HepG2 (cell line): Measurements from ENCODE around the gene SNU13. TPM values are rescaled to one million over a fixed set of nuclear protein-coding genes. Genes with fewer than 3 reads are reported as not detected.

ENCODE experiments used
- NR2C2 ChIP-seq: sonication (generic); formaldehyde crosslinking; IDR thresholded peaks from 2 replicates; pipeline ENCODE4 v1.4.0; 2020; ENCODE audit warnings: missing genetic modification reagents, mild to moderate bottlenecking, moderate library complexity, borderline replicate concordance
- ZEB1 ChIP-seq: IDR thresholded peaks from 2 replicates; pipeline ENCODE4 v1.6.1; 2012; ENCODE audit warnings: mild to moderate bottlenecking, low read depth, inconsistent platforms; ENCODE audit not compliant: insufficient replicate concordance
- ZNF274 ChIP-seq: sonication (generic); formaldehyde crosslinking; IDR thresholded peaks from 2 replicates; pipeline ENCODE4 v1.5.1; 2020; ENCODE audit warnings: mild to moderate bottlenecking, missing genetic modification reagents
- ZNF747 ChIP-seq: sonication (generic); formaldehyde crosslinking; IDR thresholded peaks from 2 replicates; pipeline ENCODE4 v1.8.1; 2023; ENCODE audit warnings: missing genetic modification reagents, mild to moderate bottlenecking, borderline replicate concordance
- polyA plus RNA-seq, 8 experiments: library from polyadenylated mRNA; depleted of rRNA in 3 of 8; stranded (reverse) in 7 of 8; unstranded in 1 of 8; fragments of >200 nt; fragmentation: Illumina TruSeq in 4 of 8; extraction: Trizol in 4 of 8; gene quantifications; 2 replicates each; pipeline versions ENCODE4 v1.2.1 to v1.2.3, GENCODE V29; 2011 to 2016; ENCODE audit warnings: low read depth in 4 of 8, missing spikeins in 1 of 8, mixed read lengths in 1 of 8; ENCODE audit not compliant: insufficient read depth in 1 of 8
- total RNA-seq, 5 experiments: library from RNA; depleted of rRNA; stranded (reverse); fragments of >200 nt; fragmentation: Illumina TruSeq; extraction: Trizol; gene quantifications; 2 replicates each; pipeline ENCODE4 v1.2.3, GENCODE V29; 2016; ENCODE audit warnings: low read depth in 1 of 5
- TF ChIP-seq, protein P1 (sequence below): sonication (generic); formaldehyde crosslinking; IDR thresholded peaks from 2 replicates; pipeline ENCODE4 v1.4.0; 2020; ENCODE audit warnings: missing genetic modification reagents, borderline replicate concordance
- TF ChIP-seq, protein P2 (sequence below): sonication (generic); formaldehyde crosslinking; IDR thresholded peaks from 2 replicates; pipeline ENCODE4 v1.4.0; 2020; ENCODE audit warnings: missing genetic modification reagents, mild to moderate bottlenecking, borderline replicate concordance

SNU13 gene
- total and polyA plus RNA-seq, 2 of the 13 experiments (the other 11 are each of a cell fraction or from before 2014, with no cell fraction given): 203 to 287 TPM

DNA sequence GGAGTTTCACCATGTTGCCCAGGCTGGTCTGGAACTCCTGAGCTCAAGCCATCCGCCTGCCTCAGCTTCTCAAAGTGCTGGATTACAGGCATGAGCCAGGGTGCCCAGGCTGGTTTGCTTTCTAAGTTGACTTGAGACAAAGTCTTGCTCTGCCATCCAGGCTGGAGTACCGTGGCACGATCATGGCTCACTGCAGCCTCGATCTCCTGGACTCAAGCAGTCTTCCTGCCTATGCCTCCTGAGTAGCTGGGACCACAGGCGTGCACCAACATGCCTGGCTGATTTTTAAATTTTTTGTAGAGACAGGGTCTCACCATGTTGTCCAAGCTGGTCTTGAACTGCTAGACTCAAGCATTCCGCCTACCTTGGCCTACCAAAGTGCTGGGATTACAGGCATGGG is 31.0 kb downstream of the SNU13 start (continued):
- TF ChIP-seq, protein P1, sequence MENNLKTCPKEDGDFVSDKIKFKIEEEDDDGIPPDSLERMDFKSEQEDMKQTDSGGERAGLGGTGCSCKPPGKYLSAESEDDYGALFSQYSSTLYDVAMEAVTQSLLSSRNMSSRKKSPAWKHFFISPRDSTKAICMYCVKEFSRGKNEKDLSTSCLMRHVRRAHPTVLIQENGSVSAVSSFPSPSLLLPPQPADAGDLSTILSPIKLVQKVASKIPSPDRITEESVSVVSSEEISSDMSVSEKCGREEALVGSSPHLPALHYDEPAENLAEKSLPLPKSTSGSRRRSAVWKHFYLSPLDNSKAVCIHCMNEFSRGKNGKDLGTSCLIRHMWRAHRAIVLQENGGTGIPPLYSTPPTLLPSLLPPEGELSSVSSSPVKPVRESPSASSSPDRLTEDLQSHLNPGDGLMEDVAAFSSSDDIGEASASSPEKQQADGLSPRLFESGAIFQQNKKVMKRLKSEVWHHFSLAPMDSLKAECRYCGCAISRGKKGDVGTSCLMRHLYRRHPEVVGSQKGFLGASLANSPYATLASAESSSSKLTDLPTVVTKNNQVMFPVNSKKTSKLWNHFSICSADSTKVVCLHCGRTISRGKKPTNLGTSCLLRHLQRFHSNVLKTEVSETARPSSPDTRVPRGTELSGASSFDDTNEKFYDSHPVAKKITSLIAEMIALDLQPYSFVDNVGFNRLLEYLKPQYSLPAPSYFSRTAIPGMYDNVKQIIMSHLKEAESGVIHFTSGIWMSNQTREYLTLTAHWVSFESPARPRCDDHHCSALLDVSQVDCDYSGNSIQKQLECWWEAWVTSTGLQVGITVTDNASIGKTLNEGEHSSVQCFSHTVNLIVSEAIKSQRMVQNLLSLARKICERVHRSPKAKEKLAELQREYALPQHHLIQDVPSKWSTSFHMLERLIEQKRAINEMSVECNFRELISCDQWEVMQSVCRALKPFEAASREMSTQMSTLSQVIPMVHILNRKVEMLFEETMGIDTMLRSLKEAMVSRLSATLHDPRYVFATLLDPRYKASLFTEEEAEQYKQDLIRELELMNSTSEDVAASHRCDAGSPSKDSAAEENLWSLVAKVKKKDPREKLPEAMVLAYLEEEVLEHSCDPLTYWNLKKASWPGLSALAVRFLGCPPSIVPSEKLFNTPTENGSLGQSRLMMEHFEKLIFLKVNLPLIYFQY (CRISPR knock-in tag): no peak
- TF ChIP-seq, protein P2, sequence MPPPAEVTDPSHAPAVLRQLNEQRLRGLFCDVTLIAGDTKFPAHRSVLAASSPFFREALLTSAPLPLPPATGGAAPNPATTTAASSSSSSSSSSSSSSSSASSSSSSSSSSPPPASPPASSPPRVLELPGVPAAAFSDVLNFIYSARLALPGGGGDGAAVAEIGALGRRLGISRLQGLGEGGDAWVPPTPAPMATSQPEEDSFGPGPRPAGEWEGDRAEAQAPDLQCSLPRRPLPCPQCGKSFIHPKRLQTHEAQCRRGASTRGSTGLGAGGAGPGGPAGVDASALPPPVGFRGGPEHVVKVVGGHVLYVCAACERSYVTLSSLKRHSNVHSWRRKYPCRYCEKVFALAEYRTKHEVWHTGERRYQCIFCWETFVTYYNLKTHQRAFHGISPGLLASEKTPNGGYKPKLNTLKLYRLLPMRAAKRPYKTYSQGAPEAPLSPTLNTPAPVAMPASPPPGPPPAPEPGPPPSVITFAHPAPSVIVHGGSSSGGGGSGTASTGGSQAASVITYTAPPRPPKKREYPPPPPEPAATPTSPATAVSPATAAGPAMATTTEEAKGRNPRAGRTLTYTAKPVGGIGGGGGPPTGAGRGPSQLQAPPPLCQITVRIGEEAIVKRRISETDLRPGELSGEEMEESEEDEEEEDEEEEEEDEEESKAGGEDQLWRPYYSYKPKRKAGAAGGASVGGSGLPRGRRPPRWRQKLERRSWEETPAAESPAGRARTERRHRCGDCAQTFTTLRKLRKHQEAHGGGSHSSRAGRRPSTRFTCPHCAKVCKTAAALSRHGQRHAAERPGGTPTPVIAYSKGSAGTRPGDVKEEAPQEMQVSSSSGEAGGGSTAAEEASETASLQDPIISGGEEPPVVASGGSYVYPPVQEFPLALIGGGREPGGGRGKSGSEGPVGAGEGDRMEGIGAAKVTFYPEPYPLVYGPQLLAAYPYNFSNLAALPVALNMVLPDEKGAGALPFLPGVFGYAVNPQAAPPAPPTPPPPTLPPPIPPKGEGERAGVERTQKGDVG: no peak
- TF ChIP-seq NR2C2 (CRISPR knock-in tag): no peak
- TF ChIP-seq ZEB1: no peak
- TF ChIP-seq ZNF274 (CRISPR knock-in tag): no peak
- no peak for TF ChIP-seq ZNF747 (CRISPR knock-in tag)
